IMR-90 (cell line): ENCODE data around the gene CCDC12. TPM values are rescaled to one million over a fixed set of nuclear protein-coding genes. Genes with fewer than 3 reads are reported as not detected.

Source experiments
- ATAC-seq: fragments of 200-7000 bp; cut with Tn5 transposase; 2 replicates; pipeline ENCODE4 v1.9.1; 2020; ENCODE audit warnings: low read depth, mild to moderate bottlenecking, moderate library complexity
- BruUV-seq: library from RNA; stranded (reverse); fragments of 400-500 nt; replicated peaks from 2 replicates; lab custom pipeline; 2021; lab: Mats Ljungman, UMichigan
- CTCF ChIA-PET: fragments of 300-600 bp; formaldehyde crosslinking; extraction: SDS; loops from one replicate; lab custom pipeline; 2021; ENCODE audit warnings: antibody characterized with exemption; lab: Yijun Ruan, JAX
- POLR2A ChIA-PET: fragments of 300-600 bp; sonication (Branson Sonifier 250); formaldehyde crosslinking; loops from one replicate; lab custom pipeline; 2022; ENCODE audit warnings: antibody characterized with exemption; ENCODE audit not compliant: unreplicated experiment; lab: Charles Lee
- DNase-seq: peaks from one replicate; pipeline ENCODE4 v3.0.0; 2013
- H2AFZ ChIP-seq: replicated peaks from 2 replicates; pipeline ENCODE3; 2013; ENCODE audit warnings: low read length, mild to moderate bottlenecking; ENCODE audit not compliant: poor library complexity
- H2AK5ac ChIP-seq: 2 replicates; pipeline ENCODE4 v1.6.1; 2013; ENCODE audit warnings: low read depth, low read length, inconsistent platforms
- H2AK9ac ChIP-seq: replicated peaks from 2 replicates; pipeline ENCODE3; 2013; ENCODE audit warnings: mild to moderate bottlenecking, low read depth, low read length, moderate library complexity; ENCODE audit not compliant: poor library complexity
- H2BK120ac ChIP-seq: 2 replicates; pipeline ENCODE4 v1.6.1; 2013; ENCODE audit warnings: low read depth, low read length, inconsistent platforms
- H2BK15ac ChIP-seq: 3 replicates; pipeline ENCODE4 v1.6.1; 2013; ENCODE audit warnings: low read depth, low read length, inconsistent platforms
- H2BK20ac ChIP-seq: 2 replicates; pipeline ENCODE4 v1.6.1; 2013; ENCODE audit warnings: low read depth, mild to moderate bottlenecking, inconsistent platforms, low read length, moderate library complexity
- H2BK5ac ChIP-seq: 2 replicates; pipeline ENCODE4 v1.6.1; 2013; ENCODE audit warnings: mild to moderate bottlenecking, low read depth, low read length, inconsistent platforms; ENCODE audit not compliant: poor library complexity, severe bottlenecking
- H3K14ac ChIP-seq: replicated peaks from 2 replicates; pipeline ENCODE4 v1.6.1; 2013; ENCODE audit warnings: low read depth, low read length, inconsistent platforms
- H3K18ac ChIP-seq: 2 replicates; pipeline ENCODE4 v1.6.1; 2013; ENCODE audit warnings: low read depth, low read length, control low read depth
- H3K23ac ChIP-seq: 2 replicates; pipeline ENCODE4 v1.6.1; 2013; ENCODE audit warnings: low read depth, low read length, inconsistent platforms
- H3K27ac ChIP-seq: 2 replicates; pipeline ENCODE4 v1.5.1; 2013; ENCODE audit warnings: mild to moderate bottlenecking, control low read depth, low read length; ENCODE audit not compliant: insufficient read depth
- H3K27me3 ChIP-seq: 2 replicates; pipeline ENCODE4 v1.6.1; 2013; ENCODE audit warnings: low read length; ENCODE audit not compliant: control insufficient read depth, insufficient read depth
- H3K36me3 ChIP-seq: 2 replicates; pipeline ENCODE4 v1.6.1; 2013; ENCODE audit warnings: low read length, mixed read lengths; ENCODE audit not compliant: control insufficient read depth, insufficient read depth
- H3K4ac ChIP-seq: 2 replicates; pipeline ENCODE4 v1.6.1; 2013; ENCODE audit warnings: low read depth, low read length, inconsistent platforms
- H3K4me1 ChIP-seq: 2 replicates; pipeline ENCODE4 v1.6.1; 2013; ENCODE audit warnings: low read length, mixed read lengths; ENCODE audit not compliant: control insufficient read depth, insufficient read depth
- H3K4me2 ChIP-seq: 2 replicates; pipeline ENCODE4 v1.6.1; 2013; ENCODE audit warnings: low read depth, mild to moderate bottlenecking, control low read depth, low read length, moderate library complexity
- H3K4me3 ChIP-seq: 2 replicates; pipeline ENCODE4 v1.5.1; 2013; ENCODE audit warnings: low read depth, mild to moderate bottlenecking, control low read depth, low read length, moderate library complexity; ENCODE audit not compliant: insufficient read depth
- H3K56ac ChIP-seq: 2 replicates; pipeline ENCODE4 v1.6.1; 2013; ENCODE audit warnings: low read length, inconsistent platforms; ENCODE audit not compliant: insufficient read depth; ENCODE audit errors: extremely low read depth
- H3K79me1 ChIP-seq, 2 experiments: 2 replicates each; pipeline ENCODE4 v1.6.1; 2013; ENCODE audit warnings: low read length in 2 of 2, inconsistent platforms in 1 of 2, low read depth in 1 of 2
- H3K9ac ChIP-seq: 2 replicates; pipeline ENCODE4 v1.6.1; 2013; ENCODE audit warnings: low read depth, low read length, control low read depth
- H3K9me1 ChIP-seq: 2 replicates; pipeline ENCODE4 v1.6.1; 2013; ENCODE audit warnings: low read length, inconsistent platforms; ENCODE audit not compliant: insufficient read depth
- H3K9me3 ChIP-seq: 2 replicates; pipeline ENCODE4 v1.6.1; 2013; ENCODE audit warnings: low read length; ENCODE audit not compliant: control insufficient read depth, insufficient read depth
- H4K20me1 ChIP-seq: 2 replicates; pipeline ENCODE4 v1.6.1; 2013; ENCODE audit warnings: low read length, inconsistent platforms; ENCODE audit not compliant: insufficient read depth
- H4K5ac ChIP-seq: 2 replicates; pipeline ENCODE4 v1.6.1; 2013; ENCODE audit warnings: mild to moderate bottlenecking, low read depth, low read length, control low read depth
- H4K8ac ChIP-seq, 2 experiments: 2 replicates each; pipeline ENCODE4 v1.6.1; 2013; ENCODE audit warnings: low read depth in 2 of 2, low read length in 2 of 2, control low read depth in 1 of 2, inconsistent platforms in 1 of 2
- H4K91ac ChIP-seq: 2 replicates; pipeline ENCODE4 v1.6.1; 2013; ENCODE audit warnings: low read depth, low read length, inconsistent platforms; ENCODE audit not compliant: insufficient read depth
- BHLHE40 ChIP-seq: fragments of 150-350 bp; IDR thresholded peaks from 2 replicates; pipeline ENCODE4 v1.6.1; 2016; ENCODE audit warnings: mild to moderate bottlenecking, low read depth, low read length
- FOS ChIP-seq: fragments of 150-350 bp; IDR thresholded peaks from 2 replicates; pipeline ENCODE4 v1.6.1; 2016; ENCODE audit warnings: low read depth, low read length
- MXI1 ChIP-seq: IDR thresholded peaks from 2 replicates; pipeline ENCODE4 v1.6.1; 2012; ENCODE audit warnings: low read depth, mild to moderate bottlenecking, low read length, moderate library complexity, borderline replicate concordance
- WGBS, 2 experiments: methylation state at CpG; one replicate each; pipeline versions ENCODE4 v1.1.5 to v1.1.7; 2013; ENCODE audit warnings: missing lambda C conversion rate in 2 of 2; ENCODE audit not compliant: insufficient read length in 1 of 2; ENCODE audit errors: extremely low coverage in 2 of 2; 5-methylcytosine and 5-hydroxymethylcytosine counted together
- dilution Hi-C: fragments of 300-500 bp; cut with HindIII; formaldehyde crosslinking; loops from one replicate; pipeline ENCODE4 v1.14.3; 2018; ENCODE audit warnings: low sequenced_read_pairs; ENCODE audit not compliant: unreplicated experiment
- in situ Hi-C: fragments of 300-500 bp; cut with MboI; formaldehyde crosslinking; loops from 3 replicates; pipeline ENCODE4 v1.14.3; 2019; ENCODE audit warnings: low sequenced_read_pairs, inconsistent platforms, mixed read lengths
- intact Hi-C: fragments of 100-400 bp; cut with micrococcal nuclease; formaldehyde crosslinking; loops from 2 replicates; pipeline ENCODE4 v1.10.0; 2022
- polyA plus RNA-seq, 3 experiments: library from polyadenylated mRNA; depleted of rRNA; stranded (reverse); fragments of >200 nt; gene quantifications; 2 replicates each; pipeline ENCODE4 v1.2.3, GENCODE V29; 2012; ENCODE audit warnings: low replicate concordance in 1 of 3
- total RNA-seq: library from RNA; depleted of rRNA; stranded (reverse); fragments of >200 nt; gene quantifications from 2 replicates; pipeline ENCODE4 v1.2.3, GENCODE V29; 2012
- TF ChIP-seq, protein P1 (sequence below): fragments of 150-350 bp; IDR thresholded peaks from 2 replicates; pipeline ENCODE4 v1.6.1; 2017; ENCODE audit warnings: mild to moderate bottlenecking, antibody characterized with exemption, low read length, low read depth

CCDC12 gene
- total and polyA plus RNA-seq, 2 of the 4 experiments (the other 2 are of a cell fraction): 15.2 to 35.1 TPM

DNA sequence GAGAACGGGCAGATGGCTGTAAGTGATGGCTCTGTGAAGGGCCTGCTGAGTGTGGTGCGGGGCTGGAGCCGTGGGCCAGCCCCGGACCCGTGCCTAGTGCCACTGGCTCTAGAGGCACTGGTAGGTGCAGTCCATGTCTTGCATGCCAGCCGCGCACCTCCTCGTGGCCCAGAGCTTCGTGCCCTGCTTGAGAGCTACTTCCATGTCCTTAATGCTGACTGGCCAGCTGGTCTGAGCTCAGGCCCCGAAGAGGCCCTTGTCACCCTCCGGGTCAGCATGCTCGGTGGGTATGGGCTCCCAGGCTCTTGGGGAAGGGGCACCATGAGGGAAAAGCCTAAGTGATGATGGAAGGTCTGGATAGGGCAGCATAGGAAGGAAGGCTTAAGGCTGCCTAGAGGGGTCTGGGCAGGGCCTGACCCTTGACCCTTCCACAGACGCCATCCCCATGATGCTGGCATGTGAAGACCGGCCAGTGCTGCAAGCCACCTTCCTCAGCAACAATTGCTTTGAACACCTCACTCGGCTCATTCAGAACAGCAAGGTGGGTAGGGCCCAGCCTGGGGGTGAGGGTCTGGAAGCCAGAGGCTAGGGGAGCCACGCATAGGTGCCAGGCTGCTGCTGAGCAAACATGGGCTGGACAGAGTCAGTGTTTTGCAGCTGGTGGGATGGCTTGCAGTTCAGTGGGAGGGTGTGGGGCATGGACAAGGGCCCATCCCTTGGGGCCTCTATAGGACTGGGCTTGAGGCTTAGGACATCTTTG is 15.0 kb upstream of the CCDC12 start:
- ChIA-PET CTCF (no interaction called here), POLR2A (no interaction called here)
- Histone ChIP-seq H3K9ac (no peak overlapping the region), H2AK9ac (peak overlapping the region; percentile 42), H3K27me3 (no peaks in the 10 kb centered on the region), H2AK5ac (no peak overlapping the region), H2BK15ac (no peak overlapping the region), H3K4me1 (no peaks in the 10 kb centered on the region), H2BK20ac (no peak overlapping the region), H3K23ac (no peak overlapping the region), H3K18ac (no peak overlapping the region), H4K8ac (no peak overlapping the region), H3K56ac (no peak overlapping the region), H3K14ac (no peak overlapping the region), H4K91ac (no peak overlapping the region), H2BK5ac (no peak overlapping the region), H3K36me3 (no peaks in the 10 kb centered on the region; the same call in 1 of the 2 replicates), H3K4me2 (no peak overlapping the region), H3K9me3 (no peaks in the 10 kb centered on the region), H4K20me1 (no peaks in the 10 kb centered on the region), H3K4ac (no peak overlapping the region), H3K79me1 (no peaks in the 10 kb centered on the region), H2BK120ac (no peak overlapping the region), H3K27ac (no peak overlapping the region), H3K4me3 (no peak overlapping the region), H4K5ac (no peak overlapping the region), H3K9me1 (no peaks in the 10 kb centered on the region; the same call in none of the 2 replicates), H2AFZ (no peak overlapping the region)
- in situ Hi-C loops: no loop called here
- DNase-seq: no peak
- BruUV-seq: no TSS peak
- no peak for TF ChIP-seq MXI1
- TF ChIP-seq, protein P1, sequence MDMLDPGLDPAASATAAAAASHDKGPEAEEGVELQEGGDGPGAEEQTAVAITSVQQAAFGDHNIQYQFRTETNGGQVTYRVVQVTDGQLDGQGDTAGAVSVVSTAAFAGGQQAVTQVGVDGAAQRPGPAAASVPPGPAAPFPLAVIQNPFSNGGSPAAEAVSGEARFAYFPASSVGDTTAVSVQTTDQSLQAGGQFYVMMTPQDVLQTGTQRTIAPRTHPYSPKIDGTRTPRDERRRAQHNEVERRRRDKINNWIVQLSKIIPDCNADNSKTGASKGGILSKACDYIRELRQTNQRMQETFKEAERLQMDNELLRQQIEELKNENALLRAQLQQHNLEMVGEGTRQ: no peak
- TF ChIP-seq FOS: no peak
- no peak for TF ChIP-seq BHLHE40
- 98% methylated on average over 8 of the region's 16 CpGs; no CpG with 5 or more reads in 1 of the 2 experiments for WGBS, 2 experiments
- intact Hi-C loops: no loop called here
- no peak for ATAC-seq
- dilution Hi-C loops: no loop called here
